ENCODE data around the gene GTPBP2.

Gene GTPBP2

DNA sequence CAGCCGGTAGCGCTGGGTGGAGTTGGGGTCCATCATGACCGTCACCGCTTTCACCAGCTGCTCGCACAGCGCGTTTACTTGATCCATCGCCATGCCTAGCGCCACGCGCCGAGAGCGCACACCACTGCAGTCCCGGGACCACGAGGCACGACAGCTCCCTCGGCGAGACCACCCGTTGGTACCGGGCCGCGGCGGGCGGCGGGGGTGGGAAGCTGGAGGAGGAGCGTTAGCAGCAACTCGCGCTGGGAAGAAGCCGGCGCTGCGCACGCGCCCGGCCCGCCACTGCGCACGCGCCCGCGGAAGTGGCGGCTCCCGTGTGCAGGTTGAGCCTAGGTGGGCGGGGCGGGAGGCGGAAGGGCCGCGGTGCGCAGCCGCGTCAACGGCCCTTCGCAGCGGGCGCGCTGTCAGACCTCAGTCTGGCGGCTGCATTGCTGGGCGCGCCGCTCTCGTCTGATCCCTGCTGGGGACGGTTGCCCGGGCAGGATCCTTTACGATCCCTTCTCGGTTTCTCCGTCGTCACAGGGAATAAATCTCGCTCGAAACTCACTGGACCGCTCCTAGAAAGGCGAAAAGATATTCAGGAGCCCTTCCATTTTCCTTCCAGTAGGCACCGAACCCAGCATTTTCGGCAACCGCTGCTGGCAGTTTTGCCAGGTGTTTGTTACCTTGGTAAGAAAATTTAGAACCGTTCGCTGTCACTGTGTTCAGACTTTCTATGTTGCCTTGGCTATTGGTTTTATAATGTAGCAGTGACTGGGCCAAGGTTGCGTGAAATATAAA is 53.1 kb downstream of the GTPBP2 start, which contains the start of the genes POLH and XPO5:
TSS of gene POLH (plus strand) at position 414 of the 780 bp plus-strand sequence. CDS start 6,135 bp downstream, outside the sequence.
TSS of gene XPO5 (minus strand) at position 267 of the 780 bp plus-strand sequence. CDS start at position 93, 174 bp downstream.
- DNase-seq: peak; percentile 91

DNA sequence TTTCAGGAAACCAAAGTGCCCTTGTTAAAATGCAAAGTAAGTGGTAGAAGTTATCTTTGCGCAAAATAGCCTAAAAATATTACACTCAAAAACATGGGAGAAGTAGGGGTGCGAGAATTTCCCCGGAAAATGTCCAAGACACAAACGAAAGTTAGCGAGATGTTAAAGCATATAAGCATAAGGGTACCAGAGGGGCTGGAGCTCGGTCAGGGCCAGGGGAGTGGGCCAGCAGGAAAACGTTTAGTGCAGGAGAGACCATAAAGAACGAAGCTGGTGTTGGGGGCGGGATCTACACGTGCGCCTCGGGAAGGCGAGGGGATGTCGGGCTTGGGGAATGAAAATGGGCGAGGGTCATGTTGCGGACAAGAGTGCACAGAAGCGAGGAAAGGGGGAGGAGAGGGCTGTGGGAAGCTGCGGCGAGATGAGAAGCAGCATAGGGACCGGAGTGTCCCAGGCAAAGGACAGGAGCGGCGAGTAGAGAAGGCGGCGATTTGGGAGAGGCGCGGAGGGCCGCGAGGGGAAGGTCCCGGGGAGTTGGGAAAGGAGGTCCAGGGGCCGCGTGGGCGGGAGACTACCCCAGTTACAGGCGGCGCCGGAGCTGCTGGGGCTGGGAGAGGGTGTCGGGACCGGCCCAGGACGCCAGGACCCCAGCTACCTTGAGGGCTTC is 53.8 kb downstream of the GTPBP2 start:
- no peak for DNase-seq

DNA sequence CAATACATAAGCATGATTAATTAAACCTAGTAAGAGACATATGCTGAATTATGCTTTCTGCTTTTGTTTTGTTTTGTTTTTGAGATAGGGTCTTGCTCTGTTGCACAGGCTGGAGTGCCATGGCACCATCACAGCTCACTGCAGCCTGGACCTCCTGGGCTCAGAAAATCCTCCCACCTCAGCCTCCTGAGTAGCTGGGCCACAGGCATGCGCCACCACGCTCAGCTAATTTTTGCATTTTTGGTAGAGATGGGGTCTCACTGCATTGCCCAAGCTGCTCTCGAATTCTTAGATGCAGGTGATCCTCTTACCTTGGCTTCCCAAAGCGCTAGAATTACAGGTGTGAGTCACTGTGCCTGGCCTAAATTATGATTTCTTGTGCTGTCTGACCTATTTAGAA is 57.0 kb downstream of the GTPBP2 start:
- DNase-seq: no peak

DNA sequence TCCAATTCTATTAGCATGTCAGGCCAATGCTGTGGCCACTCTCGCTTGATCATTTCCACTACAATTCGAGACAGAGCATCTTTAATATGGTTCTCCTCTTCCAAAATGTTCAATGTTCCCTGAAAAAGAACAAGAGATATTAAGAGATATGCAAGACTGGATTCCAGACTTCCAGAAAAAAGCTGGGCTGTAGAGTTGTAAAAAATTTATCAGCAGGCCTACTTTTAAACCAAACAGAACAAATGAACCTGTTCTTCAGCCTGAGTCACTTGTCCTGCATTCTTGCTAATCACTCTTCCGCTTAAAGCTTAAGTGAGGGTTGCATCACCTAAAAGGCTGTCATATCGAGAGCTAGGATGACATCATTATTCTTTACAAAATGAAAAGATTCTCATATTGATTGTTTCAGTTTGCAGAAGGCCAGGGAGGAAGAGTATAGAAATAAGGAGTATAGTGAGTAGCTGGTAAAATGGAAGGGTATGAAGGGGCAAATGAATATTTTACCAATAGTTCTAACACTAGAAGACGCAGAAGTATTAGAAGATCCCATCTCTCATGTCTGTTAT is 58.1 kb downstream of the GTPBP2 start:
- DNase-seq: no peak

Data from NCI-H226 (cell line).